GM19468 (cell line): Measurements from ENCODE around the gene TUSC1.

Source experiments
- ATAC-seq: cut with Tn5 transposase; IDR thresholded peaks from one replicate; pipeline ENCODE4 v1.9.1; 2021; ENCODE audit warnings: mild to moderate bottlenecking, moderate library complexity, moderate number of reproducible peaks; ENCODE audit not compliant: unreplicated experiment; ENCODE audit errors: extremely low read depth

The TUSC1 gene

GRCh38 chr9:25629231-25629630, 49.0 kb downstream of the TUSC1 start:
- ATAC-seq: no peak
